Suppressor macrophage (primary cell): Measurements from ENCODE around the gene DIAPH3.
A peak's percentile ranks its signal among the peaks of the same experiment; 100 is the strongest.

ENCODE experiments used
- DNase-seq, 4 experiments: peaks; one replicate each; pipeline ENCODE4 v3.0.0-alpha.2; 2020 to 2022

The DIAPH3 gene

DNA sequence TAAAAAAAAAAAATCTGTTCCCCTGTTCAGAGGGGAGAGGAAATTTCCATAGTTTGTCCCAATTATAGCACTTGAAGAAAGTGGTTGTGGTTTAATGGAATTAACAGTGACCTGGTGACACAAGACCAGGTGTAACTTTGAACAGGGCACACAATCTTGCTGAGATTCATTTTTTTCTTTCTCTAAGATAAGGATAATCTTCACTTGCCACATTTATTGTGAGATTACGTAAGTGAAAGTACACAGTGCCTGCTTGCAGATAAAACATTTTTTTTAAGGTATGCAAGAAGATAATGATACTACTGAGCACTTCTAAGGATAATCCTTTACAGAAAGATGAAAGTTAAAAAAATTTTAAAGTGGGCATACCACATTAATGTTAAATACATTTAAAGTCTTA lies 448.1 kb downstream of the DIAPH3 start:
- no peak for DNase-seq

DNA sequence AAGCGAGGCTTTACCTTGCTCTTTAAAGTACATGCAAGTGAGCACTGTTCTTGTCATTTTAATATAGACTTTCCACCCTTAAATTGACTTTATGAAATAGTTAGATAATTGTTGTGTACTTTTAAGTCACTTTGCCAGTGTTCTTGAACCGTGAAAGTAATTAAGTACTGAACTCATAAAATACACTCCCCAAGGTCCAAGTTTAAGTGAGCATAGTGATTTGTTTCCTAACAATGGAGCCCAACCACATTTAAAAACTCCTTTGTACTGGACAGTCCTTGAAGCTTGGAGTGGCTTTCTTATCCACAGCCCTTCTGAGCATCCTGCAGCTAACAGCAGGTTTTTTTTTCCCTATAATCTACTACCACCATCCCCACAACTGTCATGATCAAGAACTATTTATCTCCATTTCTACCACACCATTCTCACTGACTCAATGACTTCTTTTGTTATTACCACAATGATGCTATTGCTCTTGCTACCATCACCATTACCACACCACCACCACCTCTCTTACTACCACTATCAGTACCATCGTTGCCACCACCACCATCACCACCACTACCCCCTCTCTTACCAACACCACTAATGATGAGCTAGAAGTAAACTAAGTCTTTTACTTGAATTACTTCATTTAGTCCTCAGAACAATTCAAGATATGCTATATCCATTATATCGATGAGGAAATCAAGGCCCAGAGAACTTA lies 452.6 kb downstream of the DIAPH3 start:
- no peak for DNase-seq

DNA sequence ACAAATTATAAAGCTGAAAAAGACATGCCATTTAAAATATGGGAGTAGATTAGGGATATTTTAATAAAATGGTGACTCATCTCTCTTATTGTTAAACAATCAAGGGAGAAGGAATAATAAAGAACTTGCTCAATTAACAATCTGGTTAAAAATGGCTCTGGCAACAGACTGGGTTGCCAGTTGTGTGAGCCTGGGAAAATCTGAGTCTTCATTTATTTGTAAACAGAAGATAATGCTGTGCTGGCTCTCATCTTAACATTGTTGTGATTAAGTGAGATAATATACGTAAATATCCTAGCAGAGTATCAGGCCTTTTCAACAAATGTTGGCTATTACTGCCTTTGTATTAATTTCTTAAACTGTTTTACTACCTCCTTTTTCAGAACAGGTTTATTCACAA lies 453.3 kb downstream of the DIAPH3 start:
- no peak for DNase-seq

DNA sequence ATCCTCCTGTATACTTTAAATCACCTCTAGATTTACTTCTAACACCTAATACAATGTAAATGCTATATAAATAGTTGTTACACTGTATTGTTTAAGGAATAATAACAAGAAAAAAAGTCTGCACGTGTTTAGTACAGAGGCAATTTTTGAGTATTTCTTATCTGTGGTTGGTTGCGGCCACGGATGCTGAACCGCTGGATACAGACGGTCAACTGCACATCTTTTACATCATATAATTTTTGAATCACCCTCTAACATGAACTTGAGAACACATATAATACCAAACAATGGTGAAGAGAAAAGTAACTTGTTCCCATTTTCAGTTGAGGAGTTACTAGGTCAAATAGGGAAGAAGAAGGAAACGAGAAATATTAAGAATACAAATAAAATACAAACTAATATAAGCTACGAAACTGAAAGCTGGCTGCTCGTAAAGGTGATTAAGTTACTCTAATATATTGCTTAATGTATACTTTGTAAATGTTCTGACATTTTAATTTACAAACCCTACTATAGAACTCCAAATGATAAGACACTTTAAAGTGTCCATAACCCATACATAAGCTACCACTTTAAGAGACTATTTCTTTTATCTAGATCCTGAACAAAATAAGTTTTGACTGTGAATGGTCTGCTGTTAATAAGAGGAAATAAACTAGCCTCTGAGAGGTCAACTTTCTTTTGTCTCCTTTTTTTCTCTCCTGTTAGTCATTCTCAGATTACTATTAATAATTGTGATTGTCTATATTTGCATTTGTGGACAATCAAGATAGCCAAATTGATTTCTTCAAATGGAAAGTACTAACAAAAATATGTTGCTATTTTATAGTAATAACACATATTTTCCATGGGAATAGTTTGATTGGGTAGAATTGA lies 457.4 kb downstream of the DIAPH3 start:
- DNase-seq: no peak

DNA sequence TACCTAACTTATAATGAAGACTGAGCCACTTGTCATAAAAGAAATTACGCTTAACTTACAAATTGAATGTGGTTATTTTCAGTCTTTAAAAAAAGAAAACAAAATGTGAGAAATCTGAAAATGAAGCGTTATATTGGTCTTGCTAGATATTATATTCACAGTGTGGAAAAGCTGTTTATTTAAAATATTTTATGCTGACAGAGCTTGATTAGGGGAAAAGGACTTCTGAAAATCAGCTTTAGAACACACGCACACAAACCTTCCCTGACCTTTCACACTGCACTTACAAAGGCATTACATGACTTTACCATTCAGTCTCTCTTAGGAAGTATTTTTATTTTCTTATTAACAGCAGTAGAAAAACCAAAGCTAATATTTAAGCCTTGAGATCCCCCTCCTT lies 461.5 kb downstream of the DIAPH3 start:
- no peak for DNase-seq

DNA sequence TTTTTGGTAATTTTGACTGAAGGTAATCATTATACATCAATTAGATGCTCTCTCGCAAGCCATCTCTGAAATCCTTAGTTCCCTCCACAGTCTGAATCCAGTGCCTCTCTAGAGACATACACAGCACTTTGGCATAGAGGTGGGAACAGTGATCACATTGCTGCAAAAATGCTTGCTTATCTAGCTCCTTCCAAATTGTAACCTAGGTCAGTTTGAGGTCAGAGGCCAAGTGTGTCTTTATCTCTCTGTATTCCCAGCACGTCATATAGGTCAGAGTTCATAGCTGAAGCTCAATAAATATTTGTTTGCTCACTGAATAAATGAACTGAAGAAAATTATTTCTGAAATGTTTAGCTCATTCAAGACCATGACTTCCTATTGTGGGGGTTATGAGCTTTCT lies 462.5 kb downstream of the DIAPH3 start:
- DNase-seq: no peak

DNA sequence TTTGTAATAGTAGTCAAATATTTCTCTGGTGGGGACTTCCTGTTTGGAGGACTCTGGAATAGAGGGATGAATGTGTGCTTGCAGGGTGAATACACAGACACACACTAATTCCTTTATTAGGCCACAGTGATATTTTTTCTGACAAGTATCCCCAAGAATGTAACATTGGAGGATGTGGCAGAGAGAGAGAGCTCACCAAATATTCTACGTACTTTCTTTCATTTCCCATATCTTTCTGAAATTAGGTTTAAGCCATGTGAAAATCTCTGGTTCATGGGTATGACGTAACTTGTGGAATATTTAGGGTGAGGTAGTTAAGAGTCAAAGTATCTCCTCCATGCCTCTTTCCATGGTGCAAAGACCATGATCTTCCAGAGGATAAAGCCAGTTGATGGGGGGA lies 463.4 kb downstream of the DIAPH3 start:
- DNase-seq: no peak

DNA sequence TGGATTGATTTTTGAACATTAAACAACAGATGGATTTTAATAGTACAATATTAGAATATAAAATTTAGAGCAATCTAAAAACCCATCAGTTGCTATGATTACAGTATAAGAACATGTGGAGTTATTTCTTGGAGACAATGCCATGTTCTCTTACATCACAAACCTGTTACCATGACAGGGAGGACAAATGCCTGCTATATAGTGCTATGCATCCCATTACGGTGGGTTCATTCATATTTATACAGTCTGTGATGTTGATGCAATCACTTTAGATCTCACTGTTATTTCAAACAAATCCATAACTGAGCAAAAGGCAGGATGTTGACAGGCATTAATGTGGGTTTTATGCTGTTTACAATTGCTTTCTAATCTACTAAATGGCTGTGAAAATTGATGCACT lies 467.5 kb downstream of the DIAPH3 start:
- no peak for DNase-seq

DNA sequence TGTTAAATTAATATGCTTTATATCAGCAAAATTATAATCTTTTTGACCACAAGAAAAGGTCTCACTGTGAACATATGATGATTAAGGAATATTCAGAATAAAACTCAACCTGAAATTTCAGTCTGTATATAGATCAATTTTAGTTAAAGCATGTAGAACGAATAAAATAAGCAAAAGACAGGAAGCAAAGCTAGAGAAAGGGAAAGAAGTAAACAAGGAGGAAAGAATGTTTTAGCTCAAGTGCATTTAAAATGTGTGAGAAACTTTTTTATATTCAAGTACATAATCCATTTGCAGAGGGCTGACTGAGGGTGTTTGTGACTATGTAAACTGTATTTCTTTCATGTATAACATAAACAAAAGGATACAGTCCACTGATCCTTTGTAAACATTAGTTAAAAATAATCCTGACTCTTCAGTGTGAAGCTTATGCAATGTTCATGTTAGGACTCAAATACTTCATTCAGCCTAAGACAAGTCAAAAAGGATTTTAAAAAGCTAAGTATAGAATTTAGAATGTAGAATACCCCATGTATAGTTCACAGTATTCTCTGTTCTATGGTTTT lies 472.1 kb downstream of the DIAPH3 start:
- DNase-seq: no peak

DNA sequence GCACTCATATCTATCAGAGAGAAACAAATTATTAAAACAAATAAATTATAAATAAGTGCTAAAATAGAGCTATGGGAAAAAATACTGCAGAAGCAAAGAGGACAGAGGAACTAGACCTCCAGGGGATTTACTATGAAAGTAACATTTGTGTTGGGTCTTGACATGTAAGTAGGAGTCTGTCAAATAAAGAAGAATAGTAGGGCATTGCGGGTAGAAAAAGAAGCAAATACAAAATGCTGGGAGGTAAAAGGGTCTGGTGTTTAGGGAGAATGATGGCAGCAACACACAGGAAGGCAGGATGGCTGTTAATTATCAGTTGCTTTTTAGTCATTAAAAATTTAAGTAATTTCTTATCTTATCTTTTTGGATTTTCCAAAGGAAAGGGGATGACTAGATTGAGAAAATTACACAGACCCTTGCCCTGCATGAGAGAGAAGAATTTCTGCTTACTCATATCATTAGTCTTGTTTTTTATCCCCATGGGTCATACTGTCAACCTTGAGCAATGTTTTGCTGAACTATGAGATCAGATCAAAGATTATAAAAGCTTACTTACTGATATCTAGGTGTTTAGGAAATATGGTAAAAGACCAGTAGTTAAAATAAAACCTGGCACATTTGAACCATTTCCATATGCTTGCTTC lies 472.7 kb downstream of the DIAPH3 start:
- no peak for DNase-seq

DNA sequence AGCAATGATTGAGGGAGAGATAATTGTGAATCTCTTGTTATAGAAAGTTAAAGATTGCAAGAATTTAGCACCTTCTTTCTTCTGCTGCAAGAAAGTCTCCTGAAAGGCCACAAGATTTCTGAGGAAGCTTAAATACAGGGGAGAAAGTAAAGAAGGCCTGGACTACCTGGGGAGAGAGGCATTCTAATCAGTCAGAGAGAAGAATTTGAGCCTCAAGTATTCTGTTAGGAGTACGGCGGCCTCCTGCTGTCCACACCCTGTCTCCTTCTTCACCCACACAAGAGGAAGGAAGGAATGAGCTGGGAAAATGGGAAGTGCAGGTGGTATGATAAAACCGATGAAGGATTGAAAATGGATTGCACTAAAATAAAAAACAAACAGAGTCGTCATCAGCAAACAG lies 474.7 kb downstream of the DIAPH3 start:
- DNase-seq: no peak

DNA sequence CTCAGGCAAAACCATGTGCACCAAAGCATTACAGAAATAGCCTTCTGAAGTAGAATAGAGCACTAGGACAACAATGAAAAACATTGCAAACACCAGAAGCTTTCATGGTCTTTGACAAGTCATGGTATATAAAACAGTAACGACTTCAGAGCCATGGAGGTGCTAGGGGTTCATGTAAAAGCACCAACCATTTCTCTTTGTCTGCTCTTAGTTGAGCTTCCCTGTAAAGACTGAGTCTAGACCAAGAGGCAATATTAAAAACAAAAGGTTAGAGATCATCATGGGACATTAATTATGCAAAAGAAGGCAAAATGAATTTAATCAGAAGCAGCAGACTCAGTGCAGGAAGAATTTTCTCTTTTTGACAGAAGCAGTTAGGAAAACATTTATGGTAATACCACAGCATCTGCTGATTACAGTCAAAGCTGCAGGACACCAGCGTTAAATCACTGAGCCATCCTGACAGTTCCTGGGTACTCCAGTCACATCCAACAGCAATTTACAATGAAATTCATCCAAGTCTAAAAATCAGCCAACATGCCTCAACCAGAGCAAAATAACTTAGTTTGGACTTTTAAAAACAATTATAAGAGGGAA lies 476.8 kb downstream of the DIAPH3 start:
- DNase-seq: no peak

DNA sequence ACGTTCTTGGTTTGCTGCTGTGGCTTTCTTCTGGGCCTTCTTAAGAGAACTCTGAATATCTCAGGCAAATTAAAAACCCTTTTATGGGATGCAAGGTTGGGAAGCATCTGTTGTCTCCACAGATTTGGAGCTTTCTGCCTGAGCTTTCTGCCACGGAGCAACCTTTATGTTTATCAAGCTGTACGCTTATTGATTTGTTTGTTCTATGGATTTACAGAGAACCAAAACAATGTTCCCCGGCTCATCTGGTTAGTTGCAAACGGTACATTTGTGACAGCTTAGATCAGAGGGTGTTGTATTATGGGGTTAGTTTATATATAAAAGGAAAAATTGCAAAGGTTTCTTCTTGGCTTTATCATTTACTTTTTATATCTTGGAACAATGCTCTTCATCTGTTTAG lies 479.6 kb downstream of the DIAPH3 start:
- DNase-seq: no peak

DNA sequence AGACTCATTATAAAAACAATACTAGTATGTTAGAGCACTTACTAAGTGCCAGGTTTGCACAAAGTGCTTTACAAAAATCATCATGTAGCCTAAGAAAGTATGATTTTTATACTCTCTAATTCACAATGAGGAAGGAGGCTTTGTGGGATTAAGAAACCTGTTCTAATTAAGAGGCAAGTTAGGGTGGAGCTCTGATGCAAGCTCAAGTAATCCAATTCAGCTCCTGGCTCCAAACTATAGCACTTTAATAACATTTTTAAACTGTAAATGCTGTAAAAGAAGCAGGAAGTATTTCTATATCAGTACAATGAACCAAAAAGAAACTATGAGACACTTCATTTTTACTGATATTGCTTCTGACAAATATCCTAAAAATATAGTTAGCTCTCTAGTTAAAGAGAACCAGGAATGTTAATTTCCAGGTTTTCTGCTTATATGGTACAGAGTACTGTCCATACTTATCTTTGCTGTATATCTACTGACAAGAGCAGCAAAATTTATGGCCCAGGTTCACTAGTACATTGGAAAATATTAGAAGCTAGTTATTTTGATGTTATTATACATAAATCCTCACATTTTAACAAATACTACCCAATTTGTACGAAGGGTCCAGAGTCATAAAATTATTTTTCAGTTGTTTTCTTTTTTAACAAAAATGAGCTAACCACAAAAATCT lies 482.0 kb downstream of the DIAPH3 start:
- no peak for DNase-seq

DNA sequence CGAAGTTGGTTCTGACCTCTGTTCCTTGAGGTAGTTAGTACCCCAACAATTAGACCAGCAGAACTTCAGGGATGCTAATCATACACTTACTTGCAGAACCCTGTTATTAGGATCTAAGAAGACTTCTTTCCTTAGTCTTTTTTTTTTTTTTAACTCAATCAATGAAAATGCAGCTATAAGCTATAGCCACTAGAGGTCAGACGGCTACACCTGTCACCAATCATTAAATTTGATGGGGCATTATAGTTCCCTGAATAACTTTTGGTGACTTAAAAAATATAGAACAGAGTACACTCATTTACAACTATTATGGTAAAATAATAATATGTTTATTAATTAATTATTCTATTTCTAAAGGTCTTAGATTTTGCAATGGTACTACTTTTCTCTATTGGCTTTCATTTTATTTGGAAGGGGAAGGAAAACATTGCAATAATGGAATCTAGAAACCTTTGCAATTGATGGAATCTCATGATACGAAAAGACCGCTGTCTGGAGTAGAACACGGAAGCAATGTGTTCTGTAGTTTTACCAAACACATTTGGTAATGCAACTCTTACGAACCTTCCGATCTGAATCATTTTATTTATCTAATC lies 483.2 kb downstream of the DIAPH3 start:
- peak in 2 of 4 experiments; percentile 42 to 46 for DNase-seq

DNA sequence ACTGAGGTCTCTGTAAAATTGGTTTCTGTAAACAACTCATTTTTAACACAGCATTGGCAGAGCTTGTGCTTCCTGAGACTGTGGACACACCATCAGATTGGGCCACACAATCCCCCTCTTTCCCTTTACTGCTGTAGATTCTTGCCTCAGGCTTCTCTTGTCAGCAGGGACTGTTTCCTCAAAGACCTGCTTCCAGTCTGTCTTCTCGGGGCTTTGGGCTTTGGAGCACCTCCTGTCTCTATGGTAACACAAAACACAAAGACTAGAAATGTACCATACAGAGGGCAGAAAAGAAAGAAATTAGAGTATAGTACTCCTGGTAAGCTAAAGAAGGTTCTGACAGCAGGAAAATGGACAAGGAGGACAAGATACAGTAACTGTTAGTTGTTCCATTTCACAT lies 484.5 kb downstream of the DIAPH3 start:
- no peak for DNase-seq

DNA sequence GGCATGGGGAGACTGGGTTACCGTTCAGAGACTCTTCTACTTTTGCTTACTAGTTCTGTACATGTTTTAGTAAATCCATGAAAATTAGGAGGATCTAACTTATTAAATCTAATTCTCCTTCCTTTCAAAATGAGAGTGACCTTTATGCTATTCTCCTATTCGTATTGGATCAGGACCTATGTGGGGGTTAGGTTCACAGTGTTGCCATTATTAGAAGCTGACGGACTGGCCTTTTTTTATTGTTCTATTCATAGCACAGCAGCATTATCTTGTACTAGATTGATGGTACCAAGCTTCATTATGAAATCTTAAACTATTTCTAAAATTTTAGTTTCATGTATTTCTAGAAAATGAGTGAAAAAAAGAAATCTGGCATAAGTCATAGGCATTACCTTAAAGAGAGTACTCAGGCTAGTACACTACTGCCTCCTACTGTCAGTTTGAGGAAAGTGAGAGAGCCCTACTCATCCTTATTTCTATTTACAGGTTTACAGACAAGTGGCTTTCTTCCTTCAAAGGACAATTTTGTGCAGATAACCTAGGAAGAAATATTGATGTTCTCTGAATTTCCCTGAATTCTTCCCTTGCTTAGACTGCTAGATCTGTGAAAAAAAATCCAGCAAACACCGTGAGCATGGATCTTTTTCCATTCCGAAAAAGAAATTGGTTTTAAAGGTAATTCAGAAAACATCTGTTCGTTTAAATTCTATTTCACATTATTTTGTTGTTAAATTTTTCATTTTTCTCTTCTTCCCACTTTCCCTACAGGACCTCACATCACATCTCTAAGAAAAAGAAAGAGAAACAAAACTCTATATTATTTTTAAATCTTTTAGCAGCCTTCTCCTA lies 485.5 kb downstream of the DIAPH3 start:
- peak; percentile 60 to 82 (median 72) for DNase-seq

DNA sequence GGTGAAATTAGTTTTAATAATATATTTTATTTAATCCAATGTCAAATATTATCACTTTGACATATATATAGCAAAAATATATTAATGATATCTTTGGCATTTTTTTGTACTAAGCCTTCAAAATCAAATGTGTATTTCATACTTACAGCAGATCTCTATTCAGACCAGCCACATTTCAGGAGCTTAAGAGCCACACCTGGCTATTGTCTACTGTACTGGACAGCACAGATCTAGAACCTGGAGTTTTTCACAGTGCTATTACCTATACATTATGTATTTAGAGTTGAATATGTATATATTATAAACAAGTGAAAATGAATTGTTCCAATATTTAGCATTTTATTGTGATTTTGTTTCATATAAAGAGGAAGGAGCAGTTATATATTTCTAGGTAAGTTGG lies 486.3 kb downstream of the DIAPH3 start:
- DNase-seq: no peak

DNA sequence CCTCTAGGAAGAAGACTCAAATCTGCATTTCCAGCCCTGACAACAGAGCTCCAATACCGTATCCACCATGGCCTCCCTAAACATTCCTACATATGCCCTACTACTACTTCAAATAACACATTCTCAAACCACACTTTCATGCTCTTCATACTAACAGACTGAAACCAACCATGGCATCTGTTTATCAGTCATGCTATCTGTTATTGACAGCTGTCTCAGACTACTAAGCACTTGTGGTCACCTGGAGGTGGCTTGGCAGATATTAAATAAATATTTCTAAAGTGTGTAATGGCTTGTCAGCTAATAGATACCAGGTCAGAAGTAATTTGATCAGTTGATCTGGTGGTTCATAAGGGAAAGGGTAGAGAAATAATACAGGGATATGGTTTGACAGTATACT lies 489.1 kb downstream of the DIAPH3 start:
- DNase-seq: no peak

DNA sequence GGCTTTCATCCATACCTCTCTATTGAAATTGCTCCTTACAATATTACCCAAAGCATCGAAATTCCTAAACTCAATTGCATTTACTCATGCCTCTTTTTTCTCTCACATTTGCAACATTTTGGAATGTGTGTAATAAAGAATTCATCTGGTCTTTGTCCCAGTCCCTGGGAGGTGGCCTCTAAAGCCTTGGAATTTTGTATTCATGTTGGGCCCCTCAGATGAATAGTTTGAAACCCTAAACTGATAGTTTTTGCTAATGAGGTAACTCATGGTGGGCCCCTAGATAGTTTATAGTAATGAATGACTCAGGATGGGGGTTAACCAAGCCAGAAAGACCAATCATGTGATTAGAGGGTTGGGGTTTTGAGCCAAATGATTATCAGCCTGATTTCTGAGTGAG lies 490.4 kb downstream of the DIAPH3 start:
- no peak for DNase-seq

DNA sequence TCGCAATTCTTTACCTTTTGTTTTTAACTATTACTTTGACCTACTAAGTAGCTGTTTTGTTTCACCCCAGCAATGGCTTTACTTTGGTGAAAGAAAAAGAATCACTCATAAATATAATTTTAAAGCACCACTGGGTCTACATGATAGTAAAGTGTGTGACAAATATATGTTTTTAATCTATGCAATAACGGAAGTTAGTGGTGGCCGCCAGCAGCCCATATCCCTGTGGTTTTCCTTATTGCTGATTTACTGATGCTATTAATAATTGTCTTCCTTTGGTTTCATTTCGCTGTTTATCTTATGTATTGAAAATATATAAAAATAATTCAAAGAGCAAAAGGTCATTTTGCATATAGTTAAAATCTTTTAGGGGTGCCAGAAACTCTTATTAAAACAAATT lies 491.3 kb downstream of the DIAPH3 start:
- DNase-seq: peak in 3 of 4 experiments; percentile 8 to 29 (median 28)
